GM23248 (cell line): ENCODE data around the gene CD52.

Source experiments
- EZH2 ChIP-seq: fragments of 200-600 bp; sonication (generic); IDR thresholded peaks from 2 replicates; pipeline ENCODE4 v1.6.1; 2018; ENCODE audit warnings: antibody characterized with exemption, mild to moderate bottlenecking; ENCODE audit not compliant: insufficient read depth, poor library complexity, severe bottlenecking
- EZH2phosphoT487 ChIP-seq: fragments of 200-600 bp; sonication (generic); IDR thresholded peaks from 2 replicates; pipeline ENCODE4 v1.6.1; 2018; ENCODE audit warnings: antibody characterized with exemption, moderate library complexity, mild to moderate bottlenecking, low read depth; ENCODE audit not compliant: insufficient read depth

DNA sequence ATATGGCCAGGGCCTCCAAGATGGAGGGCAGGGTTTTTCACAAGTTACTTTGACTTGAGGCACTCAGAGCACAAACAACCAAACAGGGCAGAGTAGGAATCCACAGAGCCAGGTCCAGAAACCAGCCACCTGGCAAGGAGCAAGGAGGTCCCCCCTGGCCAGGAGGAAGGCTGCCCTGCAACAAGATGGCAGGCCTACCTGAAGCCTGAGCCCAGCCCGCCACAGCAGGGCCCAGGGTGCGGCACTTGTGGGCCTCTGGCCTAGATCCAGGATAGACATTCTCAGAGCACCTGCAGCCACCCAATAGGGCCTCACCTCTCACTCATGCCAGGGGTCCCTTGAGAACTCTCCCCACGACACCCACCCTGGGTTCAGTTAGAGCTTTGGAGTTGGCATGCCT is 26.3 kb upstream of the CD52 start:
- TF ChIP-seq EZH2 (no peak), EZH2phosphoT487 (no peak)
